Neuronal stem cell (in vitro differentiated cells): ENCODE data around the gene PLCXD3.

Experiments used
- DNase-seq: peaks from one replicate; pipeline ENCODE4 v3.0.0-alpha.2; 2013; ENCODE audit warnings: low spot score
- H2AFZ ChIP-seq: one replicate; pipeline ENCODE4 v1.6.1; 2013; ENCODE audit warnings: mild to moderate bottlenecking, low read length, inconsistent platforms
- H2AK5ac ChIP-seq: 2 replicates; pipeline ENCODE4 v1.6.1; 2013; ENCODE audit warnings: low read depth, mild to moderate bottlenecking, inconsistent platforms, low read length, moderate library complexity, mixed read lengths
- H2BK120ac ChIP-seq: 2 replicates; pipeline ENCODE4 v1.6.1; 2013; ENCODE audit warnings: low read depth, mild to moderate bottlenecking, inconsistent platforms, low read length, moderate library complexity, mixed read lengths
- H2BK12ac ChIP-seq: one replicate; pipeline ENCODE4 v1.6.1; 2013; ENCODE audit warnings: low read length, inconsistent platforms
- H2BK15ac ChIP-seq: 2 replicates; pipeline ENCODE4 v1.6.1; 2013; ENCODE audit warnings: mild to moderate bottlenecking, low read length, inconsistent platforms, mixed read lengths
- H2BK5ac ChIP-seq: one replicate; pipeline ENCODE4 v1.6.1; 2013; ENCODE audit warnings: inconsistent platforms, mild to moderate bottlenecking, low read length, moderate library complexity
- H3K14ac ChIP-seq: one replicate; pipeline ENCODE4 v1.6.1; 2013; ENCODE audit warnings: low read length, inconsistent platforms
- H3K18ac ChIP-seq: 2 replicates; pipeline ENCODE4 v1.6.1; 2013; ENCODE audit warnings: low read length, inconsistent platforms
- H3K23ac ChIP-seq: 2 replicates; pipeline ENCODE4 v1.6.1; 2013; ENCODE audit warnings: low read depth, mild to moderate bottlenecking, mixed read lengths, low read length, inconsistent platforms; ENCODE audit not compliant: poor library complexity
- H3K27ac ChIP-seq: replicated peaks from 3 replicates; pipeline ENCODE4 v1.5.1; 2013; ENCODE audit warnings: low read length, inconsistent platforms
- H3K27me3 ChIP-seq, 3 experiments: 2 replicates each; pipeline ENCODE4 v1.6.1; 2013; ENCODE audit warnings: low read length in 3 of 3, mild to moderate bottlenecking in 2 of 3, inconsistent platforms in 1 of 3, low read depth in 1 of 3, mixed read lengths in 1 of 3, moderate library complexity in 1 of 3; ENCODE audit not compliant: control insufficient read depth in 3 of 3, insufficient read depth in 3 of 3
- H3K36me3 ChIP-seq, 2 donors: replicated peaks in 1 of 2; 2 replicates each; pipeline ENCODE4 v1.6.1; 2013; ENCODE audit warnings: low read length in 2 of 2; ENCODE audit not compliant: control insufficient read depth in 2 of 2, insufficient read depth in 2 of 2
- H3K4ac ChIP-seq: 2 replicates; pipeline ENCODE4 v1.6.1; 2013; ENCODE audit warnings: inconsistent platforms, mild to moderate bottlenecking, low read length, moderate library complexity
- H3K4me1 ChIP-seq, 2 donors: 1 replicate in 1 of 2; 2 replicates in 1 of 2; pipeline ENCODE4 v1.6.1; 2013; ENCODE audit warnings: low read length in 2 of 2, low read depth in 1 of 2; ENCODE audit not compliant: control insufficient read depth in 2 of 2, insufficient read depth in 1 of 2
- H3K4me2 ChIP-seq: one replicate; pipeline ENCODE4 v1.6.1; 2013; ENCODE audit warnings: mild to moderate bottlenecking, low read length, inconsistent platforms; ENCODE audit not compliant: insufficient read depth, poor library complexity, severe bottlenecking
- H3K4me3 ChIP-seq, 2 donors: 2 replicates each; pipeline ENCODE4 v1.5.1; 2013; ENCODE audit warnings: low read length in 2 of 2, mild to moderate bottlenecking in 2 of 2, inconsistent platforms in 1 of 2, moderate library complexity in 1 of 2
- H3K79me1 ChIP-seq: one replicate; pipeline ENCODE4 v1.6.1; 2013; ENCODE audit warnings: low read depth, mild to moderate bottlenecking, inconsistent platforms, low read length, moderate library complexity
- H3K9ac ChIP-seq: one replicate; pipeline ENCODE4 v1.6.1; 2013; ENCODE audit warnings: mild to moderate bottlenecking, low read depth, low read length, inconsistent platforms; ENCODE audit not compliant: poor library complexity
- H3K9me3 ChIP-seq, 2 donors: replicated peaks in 1 of 2; 2 replicates each; pipeline versions ENCODE3 to v1.6.1; 2013; ENCODE audit warnings: low read length in 2 of 2, mild to moderate bottlenecking in 2 of 2, inconsistent platforms in 1 of 2, low read depth in 1 of 2, mixed read lengths in 1 of 2, moderate library complexity in 1 of 2; ENCODE audit not compliant: control insufficient read depth in 2 of 2, insufficient read depth in 1 of 2
- H4K8ac ChIP-seq: one replicate; pipeline ENCODE4 v1.6.1; 2013; ENCODE audit warnings: low read depth, mild to moderate bottlenecking, inconsistent platforms, low read length, moderate library complexity
- H4K91ac ChIP-seq: one replicate; pipeline ENCODE4 v1.6.1; 2013; ENCODE audit warnings: low read length, low read depth, mild to moderate bottlenecking, inconsistent platforms; ENCODE audit not compliant: poor library complexity
- WGBS, 2 donors: extraction: QIAGEN DNeasy Blood & Tissue Kit; methylation state at CpG; one replicate each; pipeline ENCODE4 v1.1.7; 2013; ENCODE audit warnings: missing lambda C conversion rate in 2 of 2, mixed read lengths in 1 of 2; ENCODE audit not compliant: insufficient read length in 2 of 2, insufficient replicate concordance in 1 of 2; ENCODE audit errors: extremely low coverage in 2 of 2; 5-methylcytosine and 5-hydroxymethylcytosine counted together

The PLCXD3 gene

DNA sequence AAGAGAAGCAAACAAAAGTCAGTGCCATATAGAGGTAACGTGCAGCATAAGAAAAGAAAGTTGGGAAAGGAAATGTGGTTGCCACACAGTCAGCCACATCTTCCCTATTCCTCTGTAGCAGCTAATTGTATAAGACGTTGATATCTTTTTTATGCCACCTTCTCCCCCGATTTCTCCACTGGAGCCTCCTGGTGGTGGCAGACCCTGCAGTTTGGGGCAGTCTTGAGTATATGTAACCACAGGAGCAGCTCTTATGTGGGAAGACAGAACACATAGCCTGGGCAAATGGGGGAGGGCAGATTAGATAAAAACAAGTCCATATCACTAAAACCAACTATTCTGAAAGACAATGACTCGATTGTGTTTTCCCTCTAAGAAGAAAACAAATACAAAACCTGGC lies 99.7 kb downstream of the PLCXD3 start:
- Histone ChIP-seq H4K91ac (no peak overlapping the region), H3K27me3 (no peaks in the 10 kb centered on the region), H2BK120ac (no peak overlapping the region), H3K36me3 (no peaks in the 10 kb centered on the region), H3K4ac (no peak overlapping the region), H3K79me1 (no peaks in the 10 kb centered on the region), H3K9ac (no peak overlapping the region), H3K4me1 (no peaks in the 10 kb centered on the region), H2AFZ (no peak overlapping the region), H3K14ac (no peak overlapping the region), H2BK15ac (no peak overlapping the region), H2BK5ac (no peak overlapping the region), H4K8ac (no peak overlapping the region), H2BK12ac (no peak overlapping the region), H3K9me3 (no peaks in the 10 kb centered on the region), H3K23ac (no peak overlapping the region), H3K4me2 (no peak overlapping the region), H2AK5ac (no peak overlapping the region), H3K4me3 (no peak overlapping the region), H3K27ac (no peak overlapping the region), H3K18ac (no peak overlapping the region)
- no peak for DNase-seq
- no CpG with 5 or more reads among the region's 4 CpGs for WGBS, 2 donors

DNA sequence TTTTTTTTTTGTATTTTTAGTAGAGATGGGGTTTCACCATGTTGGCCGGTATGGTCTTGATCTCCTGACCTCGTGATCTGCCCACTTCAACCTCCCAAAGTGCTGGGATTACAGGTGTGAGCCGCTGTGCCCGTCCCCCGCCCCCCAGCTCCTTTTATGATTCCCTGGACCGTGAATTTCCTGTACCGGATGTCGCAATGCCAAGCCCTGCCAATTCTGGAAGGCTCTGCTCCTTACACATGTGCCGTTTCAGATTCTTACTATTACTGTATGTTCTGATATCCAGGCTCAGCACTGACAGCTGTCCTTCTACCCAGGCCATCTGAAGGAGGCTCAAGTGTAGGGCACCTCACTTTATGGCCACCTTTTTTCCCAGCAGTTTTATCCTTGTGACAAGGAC lies 100.1 kb downstream of the PLCXD3 start:
- Histone ChIP-seq H3K18ac (no peak overlapping the region), H3K9me3 (no peaks in the 10 kb centered on the region), H2BK5ac (no peak overlapping the region), H4K8ac (no peak overlapping the region), H3K4me2 (no peak overlapping the region), H3K36me3 (no peaks in the 10 kb centered on the region), H3K9ac (no peak overlapping the region), H3K23ac (no peak overlapping the region), H2AFZ (no peak overlapping the region), H3K27ac (no peak overlapping the region), H3K79me1 (no peaks in the 10 kb centered on the region), H4K91ac (no peak overlapping the region), H2AK5ac (no peak overlapping the region), H3K4ac (no peak overlapping the region), H3K27me3 (no peaks in the 10 kb centered on the region), H3K4me1 (no peaks in the 10 kb centered on the region), H3K4me3 (no peak overlapping the region), H2BK15ac (no peak overlapping the region), H2BK120ac (no peak overlapping the region), H2BK12ac (no peak overlapping the region), H3K14ac (no peak overlapping the region)
- WGBS, 2 donors: no CpG with 5 or more reads among the region's 9 CpGs
- no peak for DNase-seq

DNA sequence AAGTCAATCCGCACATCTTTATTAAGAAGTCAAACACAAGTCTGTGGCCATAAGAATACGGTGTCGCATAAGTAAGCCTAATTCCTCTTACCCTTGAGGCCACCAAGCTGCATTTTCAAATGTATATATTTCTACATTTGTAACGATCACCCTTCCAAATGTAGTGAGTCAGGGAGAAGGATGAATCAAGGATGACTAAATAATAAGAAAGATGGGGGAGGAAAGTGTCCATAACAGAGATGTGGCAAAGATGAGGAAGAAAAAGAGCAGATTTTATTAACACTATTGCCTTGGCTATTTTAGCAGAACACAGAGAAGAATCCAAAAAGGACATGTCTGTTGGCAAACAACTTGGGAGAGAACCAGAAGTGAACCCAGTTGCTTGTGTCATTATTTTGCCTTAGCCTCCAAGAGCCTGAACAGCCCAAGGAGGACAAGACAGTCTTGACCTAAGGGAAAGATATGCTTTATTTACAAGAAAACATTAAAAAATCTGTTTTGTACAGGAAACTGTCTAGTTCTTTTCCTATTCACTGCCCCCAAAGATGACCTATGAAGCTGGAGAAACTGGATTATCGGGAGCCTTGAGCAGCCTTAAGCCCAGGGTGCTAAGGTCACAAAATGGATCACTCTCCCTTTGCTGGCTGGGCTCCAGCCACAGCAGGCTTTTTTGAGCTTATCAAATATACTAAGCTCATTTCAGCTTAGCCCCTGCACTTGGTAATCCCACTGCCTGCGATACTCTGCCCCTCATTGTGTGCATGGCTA lies 101.5 kb downstream of the PLCXD3 start:
- no peak overlapping the region for H3K4ac ChIP-seq
- H4K91ac ChIP-seq: no peak overlapping the region
- no peak for DNase-seq
- no peak overlapping the region for H2AFZ ChIP-seq
- H3K4me3 ChIP-seq: no peak overlapping the region
- H4K8ac ChIP-seq: no peak overlapping the region
- H2BK120ac ChIP-seq: no peak overlapping the region
- H3K18ac ChIP-seq: no peak overlapping the region
- H3K27me3 ChIP-seq: no peaks in the 10 kb centered on the region
- H3K23ac ChIP-seq: no peak overlapping the region
- H3K79me1 ChIP-seq: no peaks in the 10 kb centered on the region
- no peak overlapping the region for H2AK5ac ChIP-seq
- no peak overlapping the region for H2BK15ac ChIP-seq
- H3K9ac ChIP-seq: no peak overlapping the region
- no peak overlapping the region for H3K14ac ChIP-seq
- H2BK12ac ChIP-seq: no peak overlapping the region
- no peak overlapping the region for H2BK5ac ChIP-seq
- H3K4me2 ChIP-seq: no peak overlapping the region
- no CpG with 5 or more reads among the region's 6 CpGs for WGBS, 2 donors
- no peaks in the 10 kb centered on the region for H3K36me3 ChIP-seq
- H3K4me1 ChIP-seq: no peaks in the 10 kb centered on the region
- no peak overlapping the region for H3K27ac ChIP-seq
- no peaks in the 10 kb centered on the region for H3K9me3 ChIP-seq

DNA sequence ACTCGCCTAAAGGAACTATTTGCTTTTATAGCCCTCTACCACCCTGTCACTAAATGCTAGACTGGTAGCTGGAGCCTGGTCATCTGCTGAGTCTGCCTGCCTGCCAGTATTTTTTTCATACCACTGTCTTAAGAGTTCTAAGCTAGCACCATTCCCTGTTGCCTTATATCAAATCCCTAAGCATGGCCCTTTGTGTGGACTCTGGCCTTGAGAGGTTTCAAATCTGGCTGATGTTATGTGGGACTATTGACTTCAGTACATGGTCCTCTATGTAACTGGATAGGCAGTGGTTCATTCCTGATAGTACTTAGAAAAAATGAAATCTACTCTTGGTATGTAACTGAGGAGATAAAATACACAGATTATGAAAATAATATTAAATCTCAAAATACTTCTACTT lies 103.5 kb downstream of the PLCXD3 start:
- Histone ChIP-seq H4K8ac (no peak overlapping the region), H3K36me3 (no peaks in the 10 kb centered on the region), H3K79me1 (no peaks in the 10 kb centered on the region), H3K4me2 (no peak overlapping the region), H2BK12ac (no peak overlapping the region), H2BK120ac (no peak overlapping the region), H3K14ac (no peak overlapping the region), H3K4me3 (no peak overlapping the region), H3K27me3 (no peaks in the 10 kb centered on the region), H4K91ac (no peak overlapping the region), H3K9me3 (no peaks in the 10 kb centered on the region), H3K23ac (no peak overlapping the region), H3K27ac (no peak overlapping the region), H2AK5ac (no peak overlapping the region), H3K18ac (no peak overlapping the region), H2BK15ac (no peak overlapping the region), H3K4me1 (no peaks in the 10 kb centered on the region), H2AFZ (no peak overlapping the region), H2BK5ac (no peak overlapping the region), H3K9ac (no peak overlapping the region), H3K4ac (no peak overlapping the region)
- WGBS, 2 donors: no CpG with 5 or more reads among the region's 1 CpG
- DNase-seq: no peak
